ENCODE measurements around the gene RAPGEF1.

The RAPGEF1 gene

GRCh38 chr9:131593936-131594665 is 145.8 kb downstream of the RAPGEF1 start:
- ATAC-seq (no peak), DNase-seq (ENCODE audit: low spot score in 2 of 2) (no peak)
- Mint-ChIP-seq H3K27ac (peak overlapping the region; percentile 64), H3K36me3 (peaks cover 100% of the 10 kb centered on the region), H3K9me3 (no peaks in the 10 kb centered on the region), H3K4me3 (no peak overlapping the region), H3K4me1 (peaks cover 22% of the 10 kb centered on the region)

GRCh38 chr9:131593091-131593820 is 146.6 kb downstream of the RAPGEF1 start:
- ATAC-seq (no peak), DNase-seq (ENCODE audit: low spot score in 2 of 2) (no peak)
- Mint-ChIP-seq H3K27ac (peak overlapping the region; percentile 64), H3K36me3 (peaks cover 100% of the 10 kb centered on the region), H3K9me3 (no peaks in the 10 kb centered on the region), H3K4me3 (no peak overlapping the region), H3K4me1 (peaks cover 22% of the 10 kb centered on the region)

GRCh38 chr9:131591845-131592208 is 148.0 kb downstream of the RAPGEF1 start:
- DNase-seq (ENCODE audit: low spot score in 2 of 2) (no peak), ATAC-seq (no peak)
- Mint-ChIP-seq H3K36me3 (peaks cover 100% of the 10 kb centered on the region), H3K4me3 (no peak overlapping the region), H3K4me1 (peaks cover 31% of the 10 kb centered on the region), H3K9me3 (no peaks in the 10 kb centered on the region), H3K27ac (peak overlapping the region; percentile 88)

- H3K4me3 Mint-ChIP-seq: no peak overlapping the region
- ATAC-seq (peak; percentile 93), DNase-seq (ENCODE audit: low spot score in 2 of 2) (peak; percentile 63 to 85)
- peaks cover 38% of the 10 kb centered on the region for H3K4me1 Mint-ChIP-seq
- H3K9me3 Mint-ChIP-seq: no peaks in the 10 kb centered on the region
- H3K27ac Mint-ChIP-seq: peak overlapping the region; percentile 88
- peaks cover 97% of the 10 kb centered on the region for H3K36me3 Mint-ChIP-seq
Measured at GRCh38 chr9:131590907-131591844, 148.7 kb downstream of the RAPGEF1 start.

GRCh38 chr9:131590449-131590848 is 149.4 kb downstream of the RAPGEF1 start:
- Mint-ChIP-seq H3K4me3 (no peak overlapping the region), H3K36me3 (peaks cover 96% of the 10 kb centered on the region), H3K9me3 (no peaks in the 10 kb centered on the region), H3K4me1 (peaks cover 45% of the 10 kb centered on the region), H3K27ac (peak overlapping the region; percentile 88)
- ATAC-seq: no peak
- no peak for DNase-seq (ENCODE audit: low spot score in 2 of 2)

- DNase-seq (ENCODE audit: low spot score in 2 of 2): no peak
- no peaks in the 10 kb centered on the region for H3K9me3 Mint-ChIP-seq
- no peak for ATAC-seq
- H3K4me3 Mint-ChIP-seq: no peak overlapping the region
- H3K27ac Mint-ChIP-seq: peak overlapping the region; percentile 88
- peaks cover 50% of the 10 kb centered on the region for H3K4me1 Mint-ChIP-seq
- H3K36me3 Mint-ChIP-seq: peaks cover 96% of the 10 kb centered on the region
Measured at GRCh38 chr9:131589993-131590392, 149.9 kb downstream of the RAPGEF1 start.

GRCh38 chr9:131589124-131589711 is 150.7 kb downstream of the RAPGEF1 start:
- Mint-ChIP-seq H3K27ac (peak overlapping the region; percentile 88), H3K9me3 (no peaks in the 10 kb centered on the region), H3K4me1 (peaks cover 56% of the 10 kb centered on the region), H3K36me3 (peaks cover 96% of the 10 kb centered on the region), H3K4me3 (no peak overlapping the region)
- DNase-seq (ENCODE audit: low spot score in 2 of 2) (no peak), ATAC-seq (no peak)

GRCh38 chr9:131588396-131588795 is 151.5 kb downstream of the RAPGEF1 start:
- no peak for ATAC-seq
- peaks cover 96% of the 10 kb centered on the region for H3K36me3 Mint-ChIP-seq
- H3K9me3 Mint-ChIP-seq: no peaks in the 10 kb centered on the region
- peak overlapping the region; percentile 88 for H3K27ac Mint-ChIP-seq
- H3K4me3 Mint-ChIP-seq: no peak overlapping the region
- H3K4me1 Mint-ChIP-seq: peaks cover 62% of the 10 kb centered on the region
- DNase-seq (ENCODE audit: low spot score in 2 of 2): no peak

GRCh38 chr9:131587906-131588305 is 152.0 kb downstream of the RAPGEF1 start:
- DNase-seq (ENCODE audit: low spot score in 2 of 2) (no peak), ATAC-seq (no peak)
- Mint-ChIP-seq H3K4me1 (peaks cover 67% of the 10 kb centered on the region), H3K36me3 (peaks cover 96% of the 10 kb centered on the region), H3K27ac (peak overlapping the region; percentile 88), H3K9me3 (no peaks in the 10 kb centered on the region), H3K4me3 (no peak overlapping the region)

- peak overlapping the region; percentile 88 for H3K27ac Mint-ChIP-seq
- ATAC-seq: no peak
- H3K9me3 Mint-ChIP-seq: no peaks in the 10 kb centered on the region
- DNase-seq (ENCODE audit: low spot score in 2 of 2): no peak
- no peak overlapping the region for H3K4me3 Mint-ChIP-seq
- H3K36me3 Mint-ChIP-seq: peaks cover 96% of the 10 kb centered on the region
- H3K4me1 Mint-ChIP-seq: peaks cover 66% of the 10 kb centered on the region
Measured at GRCh38 chr9:131587331-131587730, 152.5 kb downstream of the RAPGEF1 start.

- H3K9me3 Mint-ChIP-seq: no peaks in the 10 kb centered on the region
- DNase-seq (ENCODE audit: low spot score in 2 of 2) (peak; percentile 29 to 66), ATAC-seq (peak; percentile 91)
- H3K36me3 Mint-ChIP-seq: peaks cover 96% of the 10 kb centered on the region
- H3K4me3 Mint-ChIP-seq: peak overlapping the region; percentile 56
- H3K27ac Mint-ChIP-seq: peak overlapping the region; percentile 95
- H3K4me1 Mint-ChIP-seq: peaks cover 47% of the 10 kb centered on the region
Measured at GRCh38 chr9:131585375-131585774, 154.5 kb downstream of the RAPGEF1 start.

GRCh38 chr9:131584858-131585257 is 155.0 kb downstream of the RAPGEF1 start:
- DNase-seq (ENCODE audit: low spot score in 2 of 2) (no peak), ATAC-seq (peak; percentile 61)
- Mint-ChIP-seq H3K9me3 (no peaks in the 10 kb centered on the region), H3K27ac (peak overlapping the region; percentile 95), H3K36me3 (peaks cover 96% of the 10 kb centered on the region), H3K4me3 (peak overlapping the region; percentile 56), H3K4me1 (peaks cover 49% of the 10 kb centered on the region)

- Mint-ChIP-seq H3K9me3 (no peaks in the 10 kb centered on the region), H3K4me3 (peak overlapping the region; percentile 56), H3K4me1 (peaks cover 57% of the 10 kb centered on the region), H3K36me3 (peaks cover 96% of the 10 kb centered on the region), H3K27ac (peak overlapping the region; percentile 95)
- ATAC-seq (no peak), DNase-seq (ENCODE audit: low spot score in 2 of 2) (no peak)
Measured at GRCh38 chr9:131583836-131584555, 155.9 kb downstream of the RAPGEF1 start.

GRCh38 chr9:131583337-131583645 is 156.6 kb downstream of the RAPGEF1 start:
- H3K4me3 Mint-ChIP-seq: no peak overlapping the region
- H3K9me3 Mint-ChIP-seq: no peaks in the 10 kb centered on the region
- no peak for DNase-seq (ENCODE audit: low spot score in 2 of 2)
- no peak for ATAC-seq
- H3K36me3 Mint-ChIP-seq: peaks cover 96% of the 10 kb centered on the region
- peaks cover 64% of the 10 kb centered on the region for H3K4me1 Mint-ChIP-seq
- H3K27ac Mint-ChIP-seq: peak overlapping the region; percentile 89

Data from stimulated activated effector memory CD8-positive, alpha-beta T cell treated with anti-CD3 and anti-CD28 coated beads, Interleukin-12 subunit alpha, Interleukin-12 subunit beta, amount 100 ng/mL, for 72 hours (primary cell).